HCT116 (cell line): ENCODE data around the gene DOP1B.

Experiments
- CBX3 ChIP-seq: IDR thresholded peaks from 2 replicates; pipeline ENCODE4 v1.6.1; 2012; ENCODE audit warnings: low read depth
- EZH2 ChIP-seq: fragments of 200-600 bp; sonication (generic); IDR thresholded peaks from 2 replicates; pipeline ENCODE4 v1.6.1; 2017; ENCODE audit warnings: antibody characterized with exemption, mixed run types
- MAX ChIP-seq: IDR thresholded peaks from 2 replicates; pipeline ENCODE4 v1.6.1; 2012
- POLR2AphosphoS5 ChIP-seq: IDR thresholded peaks from 2 replicates; pipeline ENCODE4 v1.6.1; 2011; ENCODE audit warnings: mild to moderate bottlenecking, low read depth, low read length, moderate library complexity
- REST ChIP-seq: IDR thresholded peaks from 2 replicates; pipeline ENCODE4 v1.6.1; 2012; ENCODE audit warnings: low read depth
- TCF7L2 ChIP-seq: IDR thresholded peaks from 2 replicates; pipeline ENCODE4 v1.7.0; 2011; ENCODE audit warnings: borderline replicate concordance, inconsistent platforms; ENCODE audit not compliant: insufficient read depth, insufficient read length; ENCODE audit errors: extremely low read depth
- YY1 ChIP-seq: IDR thresholded peaks from 2 replicates; pipeline ENCODE4 v1.6.1; 2011; ENCODE audit warnings: low read length, low read depth, moderate library complexity, mild to moderate bottlenecking; ENCODE audit not compliant: insufficient replicate concordance; ENCODE audit errors: extremely low read depth
- ZNF274 ChIP-seq: fragments of 200-500 bp; sonication (Bioruptor generic); IDR thresholded peaks from 2 replicates; pipeline ENCODE4 v1.6.1; 2014; ENCODE audit warnings: mild to moderate bottlenecking, low read depth, low read length, inconsistent platforms
- TF ChIP-seq, protein P1 (sequence below), 3 experiments: fragments of 200-600 bp in 1 of 3; sonication (generic) in 1 of 3; IDR thresholded peaks in 2 of 3; conservative IDR thresholded peaks in 1 of 3; 2 replicates each; pipeline ENCODE4 v1.5.1; 2012 to 2017; ENCODE audit warnings: low read depth in 2 of 3, low read length in 2 of 3, antibody characterized with exemption in 1 of 3, borderline replicate concordance in 1 of 3, control low read depth in 1 of 3, mild to moderate bottlenecking in 1 of 3, mixed read lengths in 1 of 3, mixed run types in 1 of 3, moderate library complexity in 1 of 3; ENCODE audit not compliant: insufficient read depth in 1 of 3

GRCh38 chr21:36188937-36189336 is 32.3 kb downstream of the DOP1B start:
- TF ChIP-seq, protein P1, sequence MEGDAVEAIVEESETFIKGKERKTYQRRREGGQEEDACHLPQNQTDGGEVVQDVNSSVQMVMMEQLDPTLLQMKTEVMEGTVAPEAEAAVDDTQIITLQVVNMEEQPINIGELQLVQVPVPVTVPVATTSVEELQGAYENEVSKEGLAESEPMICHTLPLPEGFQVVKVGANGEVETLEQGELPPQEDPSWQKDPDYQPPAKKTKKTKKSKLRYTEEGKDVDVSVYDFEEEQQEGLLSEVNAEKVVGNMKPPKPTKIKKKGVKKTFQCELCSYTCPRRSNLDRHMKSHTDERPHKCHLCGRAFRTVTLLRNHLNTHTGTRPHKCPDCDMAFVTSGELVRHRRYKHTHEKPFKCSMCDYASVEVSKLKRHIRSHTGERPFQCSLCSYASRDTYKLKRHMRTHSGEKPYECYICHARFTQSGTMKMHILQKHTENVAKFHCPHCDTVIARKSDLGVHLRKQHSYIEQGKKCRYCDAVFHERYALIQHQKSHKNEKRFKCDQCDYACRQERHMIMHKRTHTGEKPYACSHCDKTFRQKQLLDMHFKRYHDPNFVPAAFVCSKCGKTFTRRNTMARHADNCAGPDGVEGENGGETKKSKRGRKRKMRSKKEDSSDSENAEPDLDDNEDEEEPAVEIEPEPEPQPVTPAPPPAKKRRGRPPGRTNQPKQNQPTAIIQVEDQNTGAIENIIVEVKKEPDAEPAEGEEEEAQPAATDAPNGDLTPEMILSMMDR (IDR thresholded peaks at IDR 0.05 in 2 of 3, conservative IDR thresholded peaks at IDR 0.05 in 1 of 3; ENCODE audit: borderline replicate concordance in 1 of 3, insufficient read depth in 1 of 3, low read depth in 2 of 3, low read length in 2 of 3), result no peak
- TF ChIP-seq YY1, result no peak
- no peak for TF ChIP-seq CBX3
- TF ChIP-seq POLR2AphosphoS5, result no peak
- no peak for TF ChIP-seq TCF7L2
- TF ChIP-seq ZNF274, result no peak
- no peak for TF ChIP-seq REST
- no peak for TF ChIP-seq EZH2
- no peak for TF ChIP-seq MAX
